Fibroblast of peridontal ligament (primary cell): Measurements from ENCODE around the gene ENTPD8.

ENCODE experiments used
- DNase-seq: peaks from one replicate; pipeline ENCODE4 v3.0.0-alpha.2; 2010; ENCODE audit errors: extremely low read depth

ENTPD8 gene

GRCh38 chr9:137441289-137441934 is at the start of gene ENTPD8:
Gene ENTPD8, minus strand, starts transcription at chr9:137441357. Its CDS starts 3,072 bp downstream, at chr9:137438285.
- no peak for DNase-seq

- peak; percentile 17 for DNase-seq
Observed at GRCh38 chr9:137490532-137491186, 49.5 kb upstream of the ENTPD8 start.

GRCh38 chr9:137488906-137489305 is 47.7 kb upstream of the ENTPD8 start:
- no peak for DNase-seq

GRCh38 chr9:137488327-137488653 is 47.1 kb upstream of the ENTPD8 start:
- DNase-seq = no peak

GRCh38 chr9:137487454-137488326 is 46.5 kb upstream of the ENTPD8 start:
- DNase-seq = no peak

GRCh38 chr9:137486545-137487453 is 45.6 kb upstream of the ENTPD8 start:
- no peak for DNase-seq

- DNase-seq = no peak
Observed at GRCh38 chr9:137486141-137486490, 45.0 kb upstream of the ENTPD8 start.

- DNase-seq = no peak
Observed at GRCh38 chr9:137485343-137486140, 44.4 kb upstream of the ENTPD8 start.

- DNase-seq = no peak
Observed at GRCh38 chr9:137484551-137485315, 43.6 kb upstream of the ENTPD8 start.

GRCh38 chr9:137482094-137482781 is 41.1 kb upstream of the ENTPD8 start:
- DNase-seq = peak; percentile 87

- no peak for DNase-seq
Observed at GRCh38 chr9:137480686-137481683, 39.8 kb upstream of the ENTPD8 start.

GRCh38 chr9:137479892-137480685 is 38.9 kb upstream of the ENTPD8 start:
- no peak for DNase-seq

GRCh38 chr9:137478962-137479861 is 38.1 kb upstream of the ENTPD8 start:
- no peak for DNase-seq

GRCh38 chr9:137478613-137478961 is 37.4 kb upstream of the ENTPD8 start:
- DNase-seq = no peak

GRCh38 chr9:137477778-137478612 is 36.8 kb upstream of the ENTPD8 start:
- no peak for DNase-seq

GRCh38 chr9:137476856-137477255 is 35.7 kb upstream of the ENTPD8 start:
- DNase-seq = no peak
